ENCODE measurements around the gene PANX2. TPM values are rescaled to one million over a fixed set of nuclear protein-coding genes. Genes with fewer than 3 reads are reported as not detected.

PANX2 gene
- total and polyA plus RNA-seq, 2 of the 13 experiments (the other 11 are each of a cell fraction or from before 2014, with no cell fraction given), result 0.15 to 1.1 TPM

- H3K9ac ChIP-seq (ENCODE audit: insufficient read depth, low read depth, low read length), result no peak overlapping the region
- in situ Hi-C loops (cut with HindIII; ENCODE audit: extremely low pct_ligation_motif_present, low pct_unique_long_range_greater_than_20kb), result no loop called here
- H3K36me3 ChIP-seq (replicated peaks in 1 of 2; ENCODE audit: control insufficient read depth in 1 of 2, insufficient read depth in 2 of 2, low read length in 2 of 2), result peaks cover 24 to 69% of the 10 kb centered on the region in 2 experiments; a peak in 4 of 5 replicates
- ATAC-seq (no peak), FAIRE-seq (no peak), DNase-seq (ENCODE audit: low spot score) (no peak)
- H3K4me1 ChIP-seq (ENCODE audit: insufficient read depth, low read length), result peaks cover under 1% of the 10 kb centered on the region
- WGBS (ENCODE audit: low lambda C conversion rate), result 94% methylated on average over 3 of the region's 25 CpGs
- ChIA-PET POLR2A (no interaction called here), CTCF (ENCODE audit: low intra/inter-chr PET ratio, low total read pairs) (no interaction called here)
- H3K27ac ChIP-seq (ENCODE audit: extremely low read length, insufficient read depth, low read length), result no peak overlapping the region
- no peaks in the 10 kb centered on the region for H3K27me3 ChIP-seq (ENCODE audit: control insufficient read depth in 1 of 2, insufficient read depth in 2 of 2, low read length in 2 of 2)
- no peak overlapping the region for H3K4me2 ChIP-seq (ENCODE audit: low read depth, low read length)
- peaks cover 1% of the 10 kb centered on the region; the same call in 1 of the 2 replicates for H4K20me1 ChIP-seq (ENCODE audit: insufficient read depth, low read length)
- intact Hi-C loops (cut with micrococcal nuclease; ENCODE audit: unreplicated experiment), result no loop called here
- no peak overlapping the region for H3K4me3 ChIP-seq (replicated peaks in 1 of 3; ENCODE audit: insufficient read depth in 1 of 3, low read depth in 2 of 3, low read length in 3 of 3)
- no peaks in the 10 kb centered on the region for H3K9me3 ChIP-seq (ENCODE audit: low read length)
- BruUV-seq (replicated peaks), result no TSS peak
- H3K79me2 ChIP-seq (ENCODE audit: insufficient read depth, low read length), result peaks cover under 1% of the 10 kb centered on the region
- H2AFZ ChIP-seq (ENCODE audit: low read length), result no peak overlapping the region
- TF ChIP-seq NR2C2 (CRISPR knock-in tag; IDR thresholded peaks at IDR 0.05; ENCODE audit: borderline replicate concordance) (no peak), RBM22 (optimal IDR thresholded peaks at IDR 0.05; ENCODE audit: low read length) (peak; percentile 12), RARA (CRISPR knock-in tag; IDR thresholded peaks at IDR 0.05) (no peak), NONO (IDR thresholded peaks at IDR 0.05) (no peak), NONO (CRISPR knock-in tag; conservative IDR thresholded peaks at IDR 0.05) (0 out of 2 replicates have a peak, but pooled peaks have one; percentile 1), IKZF4 (CRISPR knock-in tag; IDR thresholded peaks at IDR 0.05; ENCODE audit: borderline replicate concordance, low read depth, not compliant biosample characterization) (no peak), SSRP1 (CRISPR knock-in tag; IDR thresholded peaks at IDR 0.05) (0 out of 2 replicates have a peak, but pooled peaks have one; percentile 8), ARID4A (CRISPR knock-in tag; IDR thresholded peaks at IDR 0.05; ENCODE audit: borderline replicate concordance) (0 out of 2 replicates have a peak, but pooled peaks have one; percentile 2), KDM2A (CRISPR knock-in tag; IDR thresholded peaks at IDR 0.05; ENCODE audit: borderline replicate concordance, low read depth) (no peak), AGO2 (optimal IDR thresholded peaks at IDR 0.05; ENCODE audit: low read depth, low read length) (peak; percentile 12), HNF1B (CRISPR knock-in tag; IDR thresholded peaks at IDR 0.05) (no peak), AFF4 (CRISPR knock-in tag; IDR thresholded peaks at IDR 0.05) (no peak), ZFP1 (CRISPR knock-in tag; IDR thresholded peaks at IDR 0.05) (no peak), FLYWCH1 (CRISPR knock-in tag; IDR thresholded peaks at IDR 0.05) (no peak)
Observed at GRCh38 chr22:50219800-50220602, 49.5 kb downstream of the PANX2 start.

Measured in HepG2 (cell line).